Right cardiac atrium (tissue), 5 donors: ENCODE results near the gene HTR1D. TPM values are rescaled to one million over a fixed set of nuclear protein-coding genes. Genes with fewer than 3 reads are reported as not detected.
A peak's percentile ranks its signal among the peaks of the same experiment; 100 is the strongest.

Experiments
- ATAC-seq, 2 donors: fragments of 200-7000 bp; cut with Tn5 transposase; one replicate each; pipeline versions ENCODE4 v1.8.0 to v1.9.1; 2020; ENCODE audit warnings: moderate library complexity in 2 of 2, mild to moderate bottlenecking in 1 of 2
- DNase-seq, 3 donors: peaks; one replicate each; pipeline ENCODE4 v3.0.0-alpha.2; 2020
- H3K27ac ChIP-seq: one replicate; pipeline ENCODE4 v1.5.1; 2013; ENCODE audit warnings: mild to moderate bottlenecking, low read length, control low read depth, moderate library complexity
- H3K27me3 ChIP-seq: one replicate; pipeline ENCODE4 v1.6.1; 2013; ENCODE audit not compliant: control insufficient read depth, insufficient read depth
- H3K4me1 ChIP-seq: one replicate; pipeline ENCODE4 v1.6.1; 2013; ENCODE audit warnings: low read length; ENCODE audit not compliant: control insufficient read depth, insufficient read depth
- H3K4me3 ChIP-seq: one replicate; pipeline ENCODE4 v1.5.1; 2013; ENCODE audit warnings: low read length, control low read depth
- H3K9me3 ChIP-seq: one replicate; pipeline ENCODE4 v1.6.1; 2013; ENCODE audit warnings: low read length; ENCODE audit not compliant: control insufficient read depth
- WGBS: extraction: QIAGEN DNeasy Blood & Tissue Kit; methylation state at CpG from one replicate; pipeline ENCODE4 v1.1.7; 2013; 5-methylcytosine and 5-hydroxymethylcytosine counted together
- intact Hi-C, 4 donors: fragments of 100-400 bp; cut with DNase I; formaldehyde crosslinking; loops; one replicate each; pipeline versions ENCODE4 v1.11.0 to v1.14.0; 2022 to 2023
- polyA plus RNA-seq: library from polyadenylated mRNA; stranded (reverse); fragments of 200-250 nt; gene quantifications from one replicate; pipeline ENCODE4 v1.2.3, GENCODE V29; 2013
- total RNA-seq, 4 donors: library from RNA; stranded (reverse); fragmentation: NEBNext Ultra II Directional; extraction: Animal tissue kit (Norgen Biotek cat#: 25700); gene quantifications; one replicate each; pipeline ENCODE4 v1.2.1, GENCODE V29; 2021
- donor health status: healthy with polysubstance abuse.
- donor health status: DM: no; HTN: yes; CAD: no.
- donor health status: DM: no; HTN: no; CAD: no.
- donor health status: DM: no; HTN: yes; CAD: no; lungs with severe emphysema.
- donor health status: DM: yes; HTN: yes; CAD: no.

Gene HTR1D
- total and polyA plus RNA-seq, 5 donors, result 0.05 TPM; not detected in 4

DNA sequence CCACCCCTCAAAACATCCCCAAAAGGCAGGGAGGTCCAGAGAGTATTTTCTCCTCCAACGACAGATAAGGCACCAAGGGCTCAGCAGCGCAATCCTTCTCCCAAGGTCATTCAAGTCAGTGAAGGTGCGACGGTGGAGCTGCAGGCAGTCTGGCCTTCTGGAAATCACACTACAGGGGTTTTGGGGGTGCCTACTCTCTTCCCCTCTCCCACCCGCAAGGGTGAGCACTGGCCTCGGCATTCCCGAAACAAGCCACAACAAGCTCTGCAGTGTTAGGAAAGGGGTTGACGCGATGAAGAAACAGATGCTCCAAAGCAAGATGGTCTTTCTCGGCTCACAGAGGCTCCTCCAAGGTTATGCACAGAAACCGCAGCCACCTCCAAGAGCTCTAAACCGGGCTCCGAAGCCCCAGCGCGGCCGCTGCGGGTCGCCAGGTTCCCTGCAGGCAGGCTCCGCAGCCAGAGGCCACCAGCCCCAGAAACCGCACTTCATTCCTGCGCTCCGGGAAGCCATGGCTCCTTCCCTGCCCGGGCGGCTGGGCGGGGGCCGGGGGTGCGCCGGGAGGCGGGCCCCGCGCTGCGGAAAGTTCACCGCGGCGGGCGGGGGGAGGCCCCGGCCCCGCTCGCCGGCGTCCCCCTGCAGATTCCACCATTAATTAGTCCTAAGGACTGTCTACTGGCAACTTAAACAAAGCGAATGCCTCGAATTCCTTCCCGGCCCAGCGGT lies 49.8 kb downstream of the HTR1D start:
- peaks cover 3% of the 10 kb centered on the region for H3K4me1 ChIP-seq
- H3K4me3 ChIP-seq, result peak overlapping the region; percentile 77
- H3K27ac ChIP-seq, result peak overlapping the region; percentile 65
- intact Hi-C loops, result no loop called here
- peak; percentile 51 to 80 (median 72) for DNase-seq
- WGBS, result under 1% methylated on average over 45 of the region's 45 CpGs
- H3K27me3 ChIP-seq, result no peaks in the 10 kb centered on the region
- peak; percentile 43 to 50 for ATAC-seq
- no peaks in the 10 kb centered on the region for H3K9me3 ChIP-seq

DNA sequence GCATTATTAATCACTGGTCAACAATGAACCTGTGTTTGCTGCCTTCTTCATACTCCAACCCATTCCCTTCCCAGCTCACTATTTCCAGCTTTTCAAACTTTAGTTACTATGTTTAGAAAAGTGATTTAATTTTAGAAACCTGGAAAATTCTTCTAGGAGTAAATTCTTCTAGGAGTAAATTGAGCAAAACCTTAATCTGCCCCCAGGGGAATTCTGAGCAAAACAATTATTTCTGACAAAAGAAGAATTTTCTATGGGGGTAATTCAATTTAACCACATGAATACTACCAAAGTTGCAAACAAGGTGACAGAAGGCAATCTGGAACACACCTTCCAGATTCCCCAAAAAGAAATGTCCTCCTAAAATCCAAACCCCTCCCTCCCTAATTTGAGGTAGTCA lies 50.4 kb downstream of the HTR1D start:
- intact Hi-C loops, result no loop called here

DNA sequence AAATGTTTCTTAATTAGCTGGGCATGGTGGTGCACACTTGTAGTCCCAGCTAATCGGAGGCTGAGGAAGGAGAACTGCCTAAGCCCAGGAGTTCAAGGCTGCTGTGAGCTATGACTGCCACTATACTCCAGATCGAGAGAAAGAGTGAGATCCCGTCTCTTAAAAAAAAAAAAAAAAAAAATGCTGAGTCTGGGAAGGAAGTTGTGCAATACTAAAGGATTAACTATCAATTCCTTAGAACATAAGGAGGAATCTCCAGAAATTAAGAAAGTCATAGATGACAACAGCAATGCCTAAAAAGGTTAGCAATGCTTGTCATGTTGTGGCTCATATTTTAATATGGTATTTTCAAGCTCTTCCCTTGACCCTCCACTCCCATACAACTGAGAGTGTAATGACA lies 53.9 kb downstream of the HTR1D start:
- no peaks in the 10 kb centered on the region for H3K27me3 ChIP-seq
- intact Hi-C loops, result no loop called here
- ATAC-seq (no peak), DNase-seq (no peak)
- no peak overlapping the region for H3K27ac ChIP-seq
- no peak overlapping the region for H3K4me3 ChIP-seq
- H3K4me1 ChIP-seq, result no peaks in the 10 kb centered on the region
- no peaks in the 10 kb centered on the region for H3K9me3 ChIP-seq
- 49% methylated on average over 3 of the region's 3 CpGs for WGBS

More for the DNA sequence above, 50.4 kb downstream of the HTR1D start:
- DNase-seq (no peak), ATAC-seq (no peak)
- peaks cover 3% of the 10 kb centered on the region for H3K4me1 ChIP-seq
- no peaks in the 10 kb centered on the region for H3K27me3 ChIP-seq
- no peaks in the 10 kb centered on the region for H3K9me3 ChIP-seq
- peak overlapping the region; percentile 77 for H3K4me3 ChIP-seq
- H3K27ac ChIP-seq, result peak overlapping the region; percentile 65

DNA sequence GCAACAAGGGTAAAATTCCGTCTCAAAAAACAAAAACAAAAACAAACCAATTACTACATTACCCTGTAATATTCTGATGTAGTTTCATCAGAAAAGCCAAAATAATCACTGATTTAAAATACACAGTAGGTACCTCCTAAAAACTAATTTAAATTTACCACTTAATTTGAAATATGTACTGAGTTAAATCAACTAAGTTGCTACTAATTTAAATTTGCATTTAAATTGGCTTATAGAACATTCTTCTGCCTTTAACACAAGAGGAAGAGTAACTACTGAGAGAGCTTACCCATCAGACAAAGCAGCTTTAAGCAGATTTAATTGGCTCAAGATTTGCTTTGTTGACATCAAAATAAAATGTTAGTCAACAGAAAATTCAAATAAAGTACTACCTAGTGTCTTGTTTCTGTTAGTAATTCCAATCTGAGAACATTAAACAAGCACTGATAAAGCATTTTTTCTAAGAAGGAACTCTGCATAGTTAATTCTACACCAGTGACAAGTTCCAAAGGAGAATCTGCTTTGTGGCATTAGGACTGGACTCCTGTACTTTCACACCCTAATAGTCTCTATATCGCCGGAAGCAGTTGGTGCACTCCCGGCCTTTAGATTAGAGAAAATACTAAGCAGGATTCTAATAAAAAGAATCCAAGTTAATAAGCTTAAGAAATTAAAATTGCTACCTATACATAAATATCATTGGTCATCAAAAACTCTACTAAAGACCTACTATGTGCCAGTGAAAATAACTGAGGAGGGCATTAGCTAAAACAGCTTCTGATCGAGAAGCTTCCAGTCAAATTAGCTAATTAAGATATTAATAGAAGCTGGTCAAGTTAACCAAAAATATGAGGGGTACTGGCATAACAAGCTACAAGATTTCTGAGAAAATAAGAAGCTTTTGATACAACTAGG lies 57.1 kb downstream of the HTR1D start:
- Histone ChIP-seq H3K4me1 (peaks cover 4% of the 10 kb centered on the region), H3K27me3 (no peaks in the 10 kb centered on the region), H3K27ac (no peak overlapping the region), H3K4me3 (no peak overlapping the region), H3K9me3 (no peaks in the 10 kb centered on the region)
- 60% methylated on average over 5 of the region's 5 CpGs for WGBS
- intact Hi-C loops, result no loop called here
- ATAC-seq (no peak), DNase-seq (no peak)

DNA sequence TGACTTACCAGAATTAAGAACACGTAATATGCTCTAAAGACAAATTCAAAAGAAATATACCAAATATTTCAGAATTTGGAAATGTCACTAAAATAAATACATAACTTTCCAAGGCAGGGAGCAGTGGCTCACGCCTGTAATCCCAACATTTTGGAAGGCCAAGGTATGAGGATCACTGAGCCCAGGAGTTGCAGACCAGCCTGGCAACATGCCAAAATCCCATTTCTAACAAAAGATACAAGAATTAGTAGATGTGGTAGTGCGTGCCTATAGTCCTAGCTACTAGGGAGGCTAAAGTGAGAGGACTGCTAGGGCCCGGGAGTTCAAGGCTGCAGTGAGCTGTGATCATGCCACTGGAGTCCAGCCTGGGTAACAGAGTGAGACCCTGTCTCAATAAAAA lies 60.4 kb downstream of the HTR1D start:
- H3K27ac ChIP-seq, result no peak overlapping the region
- DNase-seq (no peak), ATAC-seq (peak in 1 of 2 donors; percentile 9)
- no peaks in the 10 kb centered on the region for H3K9me3 ChIP-seq
- intact Hi-C loops, result no loop called here
- WGBS, result 94% methylated on average over 4 of the region's 4 CpGs
- H3K4me3 ChIP-seq, result no peak overlapping the region
- peaks cover 4% of the 10 kb centered on the region for H3K4me1 ChIP-seq
- H3K27me3 ChIP-seq, result no peaks in the 10 kb centered on the region

DNA sequence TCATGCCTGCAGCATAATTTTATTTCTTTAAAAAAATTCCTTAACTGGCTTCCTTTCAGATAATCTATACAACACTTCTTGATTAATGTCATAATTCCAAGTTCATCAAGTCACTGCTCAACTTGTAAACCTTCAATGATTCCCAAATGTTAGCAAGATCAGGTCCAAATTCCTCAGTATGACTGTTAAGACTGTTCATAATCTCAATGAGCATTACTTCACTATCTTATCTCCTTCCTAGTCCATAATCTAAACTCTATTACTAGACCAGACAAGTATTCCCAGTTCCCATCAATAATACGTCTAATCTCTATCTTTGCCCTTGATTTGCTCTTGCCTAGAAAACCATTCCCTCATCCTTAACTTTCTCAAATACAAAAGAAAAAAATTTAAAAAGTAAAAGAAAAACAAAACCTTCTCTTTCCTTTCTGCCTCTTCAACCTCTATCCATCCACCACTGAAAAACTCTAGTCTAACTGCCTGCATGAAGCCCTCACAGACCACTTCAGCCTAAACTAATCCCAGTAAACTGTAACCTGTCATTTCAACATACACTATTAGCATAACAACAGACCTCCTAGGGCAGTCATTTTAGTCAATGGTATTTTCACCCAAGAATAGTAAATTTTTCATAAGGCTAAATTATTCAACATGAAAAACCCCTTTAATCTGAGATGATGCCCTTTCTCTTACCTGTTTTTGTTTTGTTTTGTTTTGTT lies 64.2 kb downstream of the HTR1D start:
- WGBS, result 28% methylated on average over 1 of the region's 1 CpG
- H3K9me3 ChIP-seq, result no peaks in the 10 kb centered on the region
- DNase-seq (no peak), ATAC-seq (no peak)
- no peaks in the 10 kb centered on the region for H3K27me3 ChIP-seq
- H3K4me3 ChIP-seq, result no peak overlapping the region
- H3K27ac ChIP-seq, result no peak overlapping the region
- H3K4me1 ChIP-seq, result peaks cover 6% of the 10 kb centered on the region
- intact Hi-C loops, result no loop called here

DNA sequence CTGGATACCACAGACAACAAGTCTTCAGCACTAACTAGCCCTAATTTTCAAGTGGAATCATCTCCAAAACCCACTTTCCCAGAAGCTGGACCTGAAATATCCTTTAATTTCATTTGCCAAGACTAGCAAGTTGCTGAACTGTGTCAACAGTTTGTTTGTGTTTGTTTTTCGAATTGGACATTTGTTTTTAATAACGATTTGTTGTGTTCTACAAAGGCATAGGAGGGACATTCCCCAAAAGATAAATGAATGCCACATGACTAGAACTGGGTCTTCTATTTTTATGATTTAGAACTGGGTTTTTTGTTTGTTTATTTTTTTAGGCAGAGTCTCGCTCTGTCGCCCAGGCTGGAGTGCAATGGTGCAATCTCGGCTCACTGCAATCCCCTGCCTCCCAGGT lies 66.6 kb downstream of the HTR1D start:
- H3K4me1 ChIP-seq, result peaks cover 2% of the 10 kb centered on the region
- H3K27ac ChIP-seq, result no peak overlapping the region
- 71% methylated on average over 5 of the region's 5 CpGs for WGBS
- ATAC-seq (no peak), DNase-seq (no peak)
- no peaks in the 10 kb centered on the region for H3K9me3 ChIP-seq
- no peaks in the 10 kb centered on the region for H3K27me3 ChIP-seq
- intact Hi-C loops, result no loop called here
- H3K4me3 ChIP-seq, result no peak overlapping the region

DNA sequence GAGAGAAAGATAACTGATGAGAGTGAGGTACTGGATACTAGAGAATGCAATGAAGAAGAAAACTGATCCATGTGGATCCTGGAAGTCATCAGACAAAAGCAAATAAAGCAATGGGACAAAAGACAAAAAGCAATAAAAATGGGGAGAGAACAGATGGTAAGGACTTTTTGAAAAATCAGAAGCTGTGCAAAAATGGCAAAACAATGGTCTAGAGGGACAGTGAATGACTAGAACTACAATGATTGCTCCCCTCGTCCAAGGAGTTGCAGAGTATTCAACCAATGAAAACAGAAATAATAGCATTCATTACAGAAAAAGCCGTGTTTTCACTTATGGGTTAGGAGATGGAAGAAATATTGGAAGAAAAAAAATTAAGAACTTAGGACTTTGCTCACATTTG lies 67.2 kb downstream of the HTR1D start:
- DNase-seq (no peak), ATAC-seq (no peak)
- intact Hi-C loops, result no loop called here
- no peak overlapping the region for H3K4me3 ChIP-seq
- no peak overlapping the region for H3K27ac ChIP-seq
- no peaks in the 10 kb centered on the region for H3K9me3 ChIP-seq
- H3K27me3 ChIP-seq, result no peaks in the 10 kb centered on the region
- WGBS, result 60% methylated on average over 2 of the region's 2 CpGs
- peaks cover 2% of the 10 kb centered on the region for H3K4me1 ChIP-seq

DNA sequence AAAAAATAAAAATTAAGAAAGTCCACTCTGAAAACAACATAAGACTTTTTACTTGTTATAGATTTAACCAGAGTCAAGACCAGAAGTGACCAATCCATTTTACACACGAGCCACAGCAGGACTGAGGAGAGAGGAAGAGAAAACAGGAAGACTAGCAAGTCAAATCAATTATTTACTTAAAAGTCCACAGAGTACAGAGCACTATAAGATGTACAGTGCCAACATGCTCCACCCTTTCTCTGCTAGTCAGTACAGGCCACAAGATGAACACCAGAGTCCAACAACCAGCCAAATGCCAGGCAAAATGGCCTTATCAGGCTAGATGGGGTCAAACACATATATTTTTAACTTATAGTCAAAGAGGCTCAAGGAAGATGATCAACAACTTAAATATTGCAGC lies 68.2 kb downstream of the HTR1D start:
- Histone ChIP-seq H3K9me3 (no peaks in the 10 kb centered on the region), H3K27ac (no peak overlapping the region), H3K4me1 (peaks cover 2% of the 10 kb centered on the region), H3K27me3 (no peaks in the 10 kb centered on the region), H3K4me3 (no peak overlapping the region)
- ATAC-seq (peak; percentile 55 to 58), DNase-seq (no peak)
- WGBS, result 51% methylated on average over 1 of the region's 1 CpG
- intact Hi-C loops, result no loop called here

DNA sequence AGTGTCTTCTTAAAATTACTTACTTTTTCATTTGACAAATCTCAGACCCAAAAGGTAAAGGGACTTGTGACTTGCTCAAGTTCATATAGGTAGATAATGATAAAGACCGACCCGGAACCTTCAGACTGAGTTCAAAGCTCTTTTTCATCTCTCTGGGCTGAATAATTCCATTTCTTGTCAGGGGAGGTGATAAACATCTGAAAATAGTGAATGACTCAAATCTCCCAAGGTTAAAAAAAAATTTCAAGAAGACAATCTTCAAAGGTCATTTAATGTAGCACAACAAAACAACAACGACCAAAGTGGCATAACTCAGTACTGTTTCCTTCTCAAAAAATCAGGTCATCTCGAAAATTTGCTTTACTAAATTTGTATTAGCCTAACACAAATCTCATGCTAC lies 69.2 kb downstream of the HTR1D start:
- Histone ChIP-seq H3K4me1 (peaks cover 2% of the 10 kb centered on the region), H3K27ac (no peak overlapping the region), H3K4me3 (no peak overlapping the region), H3K27me3 (no peaks in the 10 kb centered on the region), H3K9me3 (no peaks in the 10 kb centered on the region)
- 66% methylated on average over 4 of the region's 4 CpGs for WGBS
- ATAC-seq, result no peak
- DNase-seq, result no peak
- intact Hi-C loops, result no loop called here
